Activated naive CD4-positive, alpha-beta T cell (primary cell): ENCODE measurements around the gene STRBP.
"Not testable (repeated sequence)": the region's sequence is repeated elsewhere in the genome, so short reads cannot be mapped to it uniquely, and the experiment has no call there.

ENCODE experiments used
- DNase-seq, 4 experiments: peaks; one replicate each; lab custom pipeline; 2025; lab: John Stamatoyannopoulos, UW

The STRBP gene

GRCh38 chr9:123249162-123249561, 19.2 kb downstream of the STRBP start:
- not testable (repeated sequence) for DNase-seq

- DNase-seq = no peak
Observed at GRCh38 chr9:123248630-123249029, 19.8 kb downstream of the STRBP start.

GRCh38 chr9:123246534-123246933, 21.9 kb downstream of the STRBP start:
- DNase-seq = no peak

GRCh38 chr9:123239726-123240125, 28.7 kb downstream of the STRBP start:
- DNase-seq = no peak

- no peak for DNase-seq
Observed at GRCh38 chr9:123238365-123238764, 30.0 kb downstream of the STRBP start.

- no peak for DNase-seq
Observed at GRCh38 chr9:123237220-123237619, 31.2 kb downstream of the STRBP start.

- DNase-seq = no peak
Observed at GRCh38 chr9:123235448-123235847, 32.9 kb downstream of the STRBP start.

- DNase-seq = no peak
Observed at GRCh38 chr9:123234853-123235252, 33.5 kb downstream of the STRBP start.

- no peak for DNase-seq
Observed at GRCh38 chr9:123232332-123232731, 36.1 kb downstream of the STRBP start.

GRCh38 chr9:123231421-123231820, 37.0 kb downstream of the STRBP start:
- no peak for DNase-seq

- no peak for DNase-seq
Observed at GRCh38 chr9:123228967-123229366, 39.4 kb downstream of the STRBP start.

GRCh38 chr9:123225995-123226394, 42.4 kb downstream of the STRBP start:
- DNase-seq = no peak

- peak in 1 of 4 experiments; percentile 4 for DNase-seq
Observed at GRCh38 chr9:123225374-123225813, 43.0 kb downstream of the STRBP start.

GRCh38 chr9:123220127-123220526, 48.3 kb downstream of the STRBP start:
- no peak for DNase-seq

- DNase-seq = no peak
Observed at GRCh38 chr9:123218831-123219230, 49.6 kb downstream of the STRBP start.

GRCh38 chr9:123217128-123217654, 51.2 kb downstream of the STRBP start:
- no peak for DNase-seq

GRCh38 chr9:123216251-123216797, 52.1 kb downstream of the STRBP start:
- no peak for DNase-seq

GRCh38 chr9:123211081-123211480, 57.3 kb downstream of the STRBP start:
- DNase-seq = no peak

GRCh38 chr9:123208626-123209174, 59.7 kb downstream of the STRBP start:
- no peak for DNase-seq

GRCh38 chr9:123206065-123206464, 62.3 kb downstream of the STRBP start:
- no peak for DNase-seq

- DNase-seq = no peak
Observed at GRCh38 chr9:123201083-123201482, 67.3 kb downstream of the STRBP start.

GRCh38 chr9:123200469-123200868, 67.9 kb downstream of the STRBP start:
- DNase-seq = not testable (repeated sequence)

- no peak for DNase-seq
Observed at GRCh38 chr9:123196124-123196523, 72.3 kb downstream of the STRBP start.

- no peak for DNase-seq
Observed at GRCh38 chr9:123194023-123194422, 74.4 kb downstream of the STRBP start.
